ENCODE results near the gene ABHD12.

The ABHD12 gene

DNA sequence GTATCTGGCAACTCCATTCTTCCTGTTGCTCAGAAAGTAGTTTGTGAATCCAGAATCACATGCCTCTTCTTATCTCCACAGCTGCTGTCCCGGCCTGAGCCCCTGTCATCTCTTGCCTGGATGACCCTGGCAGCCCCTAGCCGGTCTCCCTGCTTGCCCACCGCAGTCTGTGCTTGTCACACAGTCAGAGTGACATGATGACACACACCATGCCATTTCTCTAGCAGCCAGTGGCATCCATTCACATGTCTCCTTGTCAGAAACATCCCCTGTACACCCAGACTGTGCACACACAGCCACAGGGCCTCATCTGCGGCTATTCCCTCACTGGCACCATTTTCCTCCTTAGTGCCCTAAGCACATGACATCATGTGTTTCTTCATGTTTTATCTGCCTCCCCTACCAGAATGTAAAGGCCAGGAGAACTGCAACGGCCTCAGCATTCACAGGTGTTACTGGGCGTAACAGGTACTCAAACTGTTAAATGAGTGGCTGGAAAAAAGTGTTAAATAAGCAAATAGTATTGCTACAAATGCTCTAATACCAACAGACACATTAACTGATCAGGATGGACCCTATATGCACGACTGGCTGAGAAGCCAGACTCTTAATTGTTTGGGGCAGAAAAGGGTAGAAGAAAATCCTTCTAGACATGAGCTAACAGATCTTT, 9.6 kb downstream of the ABHD12 start:
- no peak for DNase-seq (ENCODE audit: low spot score)

DNA sequence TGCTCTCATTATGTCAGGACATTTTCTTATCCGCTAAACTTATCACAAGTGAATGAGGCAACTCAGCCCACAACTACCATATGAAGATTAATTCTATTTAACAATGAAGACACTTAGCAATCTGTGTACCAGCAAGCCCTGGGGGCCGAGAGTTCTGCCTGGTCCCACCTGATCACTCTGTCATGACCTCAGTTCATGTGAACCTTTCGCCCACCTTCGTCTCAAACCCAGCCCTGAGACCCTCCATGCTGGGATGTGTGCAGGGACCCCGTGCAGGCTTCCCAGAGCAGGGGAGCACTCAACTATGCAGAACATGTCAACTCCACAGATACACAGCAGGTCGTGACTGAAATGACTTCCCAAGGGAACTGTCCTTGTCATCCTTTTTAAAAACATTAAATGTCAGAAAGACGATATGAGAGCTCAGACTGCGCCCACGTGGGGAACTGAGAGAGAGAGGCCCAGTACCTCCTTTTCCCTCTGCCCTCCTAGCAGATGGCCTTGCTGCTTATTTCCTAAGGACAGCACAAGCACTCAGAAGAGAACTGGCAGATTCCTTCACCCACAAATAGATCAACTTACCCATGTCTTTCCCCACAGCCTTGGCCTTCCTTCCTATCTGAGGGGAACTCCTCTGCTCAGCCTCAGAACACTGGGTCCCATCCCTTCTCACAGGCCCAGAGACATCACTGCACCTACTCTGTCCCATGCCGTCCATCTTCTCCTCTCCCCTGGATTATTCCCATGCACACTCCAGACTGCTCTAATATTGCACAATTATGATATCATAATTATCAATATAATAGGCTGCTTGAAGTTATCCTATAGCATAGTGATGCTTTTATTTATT, 11.5 kb downstream of the ABHD12 start:
- DNase-seq (ENCODE audit: low spot score), result no peak

DNA sequence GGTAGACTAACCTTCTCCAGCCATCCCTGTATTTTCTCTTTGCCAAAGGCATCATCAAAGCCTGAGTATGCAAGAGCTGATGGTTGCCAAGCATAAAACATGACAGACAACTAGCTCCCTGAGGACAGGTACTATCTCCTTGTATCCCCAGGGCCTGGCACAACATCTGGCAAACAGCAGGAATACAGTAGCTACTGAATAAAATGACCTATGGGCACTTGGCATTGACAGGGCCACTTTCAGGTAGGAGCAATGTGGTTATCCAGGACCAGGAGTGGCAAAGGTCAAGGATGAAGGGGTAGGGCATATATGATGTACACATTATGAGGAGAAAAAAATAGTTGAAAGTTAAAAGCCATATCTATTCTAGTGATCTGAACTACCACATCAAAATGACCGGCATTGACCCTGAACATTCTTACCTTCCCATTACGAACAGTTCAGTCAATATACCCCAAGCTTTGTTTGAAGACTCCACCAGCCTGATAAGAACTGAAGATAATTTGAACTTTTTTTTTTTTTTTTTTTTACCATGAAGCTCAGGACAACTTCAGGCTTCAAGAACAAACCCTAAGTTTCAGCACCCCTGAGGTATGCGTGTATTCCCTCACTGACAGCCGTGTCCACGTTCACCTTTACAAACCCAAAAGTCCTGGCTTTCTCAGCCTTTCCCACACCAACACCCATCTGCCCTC, 12.3 kb downstream of the ABHD12 start:
- DNase-seq (ENCODE audit: low spot score), result no peak

DNA sequence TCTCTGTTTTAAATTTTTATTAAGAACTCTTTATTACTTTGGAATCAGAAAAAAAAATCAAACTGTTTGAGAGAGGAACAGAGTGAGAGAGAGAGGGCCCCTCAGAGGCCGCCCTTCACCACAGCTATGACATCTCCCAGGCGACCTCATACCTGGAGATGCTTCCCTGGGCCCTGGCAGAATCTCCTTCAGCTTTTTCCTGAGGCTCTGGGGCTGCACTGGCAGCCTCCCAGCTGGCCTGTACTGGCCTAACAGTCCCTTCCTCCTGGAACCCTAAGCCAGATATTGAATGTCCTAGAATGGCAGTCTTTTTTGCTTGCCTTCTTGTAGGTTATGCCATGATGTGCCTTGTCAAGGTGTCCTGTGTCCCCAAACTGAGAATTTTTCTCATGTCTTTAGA, 13.7 kb downstream of the ABHD12 start:
- no peak for DNase-seq (ENCODE audit: low spot score)

DNA sequence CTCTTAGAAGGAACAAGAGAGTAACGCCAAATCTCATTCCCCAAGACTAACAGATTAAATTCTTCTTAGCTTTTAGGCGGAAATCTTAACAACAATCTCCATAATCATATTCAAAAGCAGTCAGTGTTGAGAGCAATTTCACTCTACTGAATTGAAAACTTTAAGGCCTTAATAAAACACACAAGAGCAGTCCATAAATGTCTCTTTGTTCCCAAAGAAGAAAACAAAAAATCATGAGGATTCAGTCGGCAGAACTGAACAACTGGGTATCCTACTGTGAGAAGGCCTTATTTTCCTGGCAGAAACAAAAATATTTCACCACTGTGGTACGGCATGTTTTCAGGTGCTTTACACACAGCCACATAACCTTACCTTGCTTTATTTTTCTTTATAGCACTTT, 14.4 kb downstream of the ABHD12 start:
- DNase-seq (ENCODE audit: low spot score), result no peak

DNA sequence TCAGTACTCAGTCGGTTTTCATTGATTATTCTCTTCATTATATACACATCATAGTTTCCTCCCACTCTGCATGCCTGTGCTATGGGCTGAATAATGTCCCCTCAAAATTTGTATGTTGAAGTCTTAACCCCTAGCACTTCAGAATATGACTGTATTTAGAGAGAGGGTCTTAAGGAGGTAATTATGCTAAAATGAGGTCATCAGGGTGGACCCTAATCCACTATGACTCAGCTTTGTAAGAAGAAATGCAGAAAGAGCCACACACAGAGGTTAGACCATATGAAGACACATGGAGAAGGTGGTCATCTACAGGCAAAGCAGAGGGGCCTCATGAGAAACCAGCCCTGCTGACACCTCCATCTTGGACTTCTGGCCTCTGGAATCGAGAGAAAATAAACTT, 15.8 kb downstream of the ABHD12 start:
- no peak for DNase-seq (ENCODE audit: low spot score)

DNA sequence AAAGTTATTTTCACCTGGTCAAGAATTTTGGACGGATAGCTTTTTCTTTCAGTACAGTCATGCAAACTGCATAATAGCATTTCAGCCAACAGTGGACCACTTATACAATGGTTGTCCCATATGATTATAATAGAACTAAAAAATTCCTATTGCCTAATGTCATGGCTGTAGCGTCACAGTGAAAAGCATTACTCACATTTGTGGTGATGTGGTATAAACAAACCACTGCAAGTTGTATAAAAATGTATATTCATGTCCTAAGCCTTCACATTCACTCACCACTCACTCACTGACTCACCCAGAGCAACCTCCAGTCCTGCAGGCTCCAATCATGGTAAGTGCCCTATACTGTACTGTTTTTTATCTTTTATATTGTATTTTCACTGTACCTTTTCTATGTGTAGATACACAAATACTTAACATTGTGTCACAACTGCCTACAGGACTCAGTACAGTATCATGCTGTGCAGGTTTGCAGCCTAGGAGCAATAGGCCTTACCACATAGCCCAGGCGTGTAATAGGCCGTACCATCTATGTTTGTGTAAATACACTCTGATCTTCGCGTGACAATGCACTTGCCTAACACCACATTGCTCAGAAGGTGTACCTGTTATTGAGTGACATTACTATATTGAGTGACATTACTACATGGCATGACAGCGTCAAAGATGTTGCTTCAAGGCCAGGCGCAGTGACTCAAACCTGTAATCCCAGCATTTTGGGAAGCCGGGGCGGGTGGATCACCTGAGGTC, 17.9 kb downstream of the ABHD12 start:
- DNase-seq (ENCODE audit: low spot score), result no peak

DNA sequence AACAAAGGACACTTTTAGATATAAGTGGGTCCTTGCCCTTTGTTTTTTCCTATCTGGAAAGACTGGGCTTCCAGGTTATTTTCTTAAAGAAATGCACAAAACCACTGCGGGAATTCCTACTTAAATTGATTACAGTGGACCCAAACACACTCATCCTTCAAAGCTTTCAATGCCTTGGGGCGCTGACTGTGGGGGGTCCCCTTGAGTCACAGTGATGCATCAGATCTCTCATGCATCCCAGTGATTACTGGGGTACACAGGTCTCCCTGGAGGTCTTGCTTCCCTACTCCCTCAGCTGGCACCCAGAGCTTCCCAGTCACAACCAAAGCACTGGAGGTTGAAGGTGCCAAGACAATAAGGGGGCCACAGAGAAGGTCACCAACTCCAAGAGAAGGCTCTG, 20.7 kb downstream of the ABHD12 start:
- DNase-seq (ENCODE audit: low spot score), result no peak

DNA sequence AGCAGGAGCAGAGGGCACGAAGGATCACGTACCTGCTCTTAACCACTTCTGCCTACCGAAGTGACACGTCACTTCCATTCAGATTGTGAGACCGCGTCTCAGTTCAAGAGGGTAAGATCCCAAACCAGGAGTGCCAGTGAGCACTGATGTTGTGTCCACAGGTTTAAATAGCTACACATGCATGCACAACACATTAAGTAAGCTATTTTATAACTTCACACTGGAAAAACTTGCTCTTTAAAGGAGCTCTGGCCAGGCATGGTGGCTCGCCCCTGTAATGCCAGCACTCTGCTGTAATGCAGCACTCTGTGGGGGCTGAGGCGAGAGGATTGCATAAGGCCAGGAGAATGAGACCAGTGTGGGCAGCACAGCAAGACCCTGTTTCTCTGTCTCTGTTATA, 21.1 kb downstream of the ABHD12 start:
- no peak for DNase-seq (ENCODE audit: low spot score)

DNA sequence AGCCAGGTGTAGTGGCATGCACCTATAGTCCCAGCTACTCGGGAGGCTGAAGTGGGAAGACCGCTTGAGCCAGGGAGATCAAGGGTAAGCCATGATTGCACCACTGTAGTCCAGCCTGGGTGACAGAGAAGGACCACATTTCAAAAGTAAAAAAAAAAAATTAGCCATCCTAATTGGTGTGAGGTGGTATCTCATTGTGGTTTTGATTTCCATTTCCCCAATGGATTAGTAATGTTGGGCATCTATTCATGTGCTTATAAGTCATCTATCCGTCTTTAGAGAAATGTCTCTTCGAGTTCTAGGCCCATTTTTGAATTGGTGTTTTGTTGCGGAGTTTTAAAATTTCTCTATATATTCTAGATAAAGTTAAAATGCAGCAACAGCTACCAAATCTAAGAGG, 21.7 kb downstream of the ABHD12 start:
- no peak for DNase-seq (ENCODE audit: low spot score)

DNA sequence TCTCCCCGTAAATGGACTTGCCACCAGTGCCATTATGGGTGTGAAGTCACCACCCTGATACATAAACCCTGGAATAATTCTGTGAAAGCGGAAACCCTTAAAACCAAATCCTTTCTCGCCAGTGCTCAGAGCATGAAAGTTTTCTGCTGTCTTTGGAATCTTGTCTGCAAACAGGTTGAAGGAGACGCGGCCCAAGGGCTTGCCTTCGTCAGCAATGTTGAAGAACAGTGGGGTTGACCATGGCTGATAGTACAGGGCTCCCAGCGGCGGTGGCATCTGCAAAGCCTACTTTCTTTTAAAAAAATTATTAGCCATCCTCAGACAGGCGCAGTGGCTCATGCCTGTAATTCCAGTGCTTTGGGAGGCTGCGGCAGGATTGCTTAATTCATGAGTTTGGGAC, 22.1 kb downstream of the ABHD12 start:
- no peak for DNase-seq (ENCODE audit: low spot score)

DNA sequence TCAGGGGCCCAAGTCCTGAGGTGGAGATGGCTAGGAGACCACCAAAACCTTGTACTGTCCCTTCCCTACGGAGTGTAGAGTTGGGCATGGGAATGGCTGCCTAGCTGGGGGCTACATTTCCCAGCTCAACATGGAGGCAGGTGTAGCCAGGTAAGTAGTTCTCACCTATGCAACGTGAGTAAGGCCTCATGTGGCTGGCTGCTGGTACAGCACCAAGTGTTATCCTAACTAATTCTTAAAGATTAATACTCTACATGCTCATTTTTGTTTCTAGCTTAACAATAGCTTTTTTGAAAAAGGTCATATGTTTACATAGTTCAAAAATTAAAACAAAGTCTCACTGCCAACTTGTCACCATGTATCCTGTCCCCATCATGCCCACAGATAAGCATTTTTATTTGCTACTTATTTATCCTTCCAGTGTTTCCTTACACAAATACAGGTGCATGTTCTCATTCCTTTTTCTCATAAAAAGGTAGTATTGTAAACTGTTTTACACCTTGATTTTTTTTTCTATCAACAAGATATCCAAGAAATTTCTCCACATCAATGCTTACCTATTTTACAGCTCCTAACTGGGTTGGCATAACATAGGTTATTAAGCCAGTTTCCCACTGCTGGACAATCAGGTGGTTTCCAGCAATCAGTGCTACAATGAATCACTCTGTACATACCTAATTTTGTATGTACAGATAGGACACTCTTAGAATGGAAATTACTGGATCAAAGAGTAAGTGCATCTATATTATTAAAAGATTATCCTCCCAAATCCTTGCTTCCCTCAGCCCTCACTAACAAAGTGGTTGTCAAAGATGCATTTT, 25.5 kb downstream of the ABHD12 start:
- DNase-seq (ENCODE audit: low spot score), result no peak

DNA sequence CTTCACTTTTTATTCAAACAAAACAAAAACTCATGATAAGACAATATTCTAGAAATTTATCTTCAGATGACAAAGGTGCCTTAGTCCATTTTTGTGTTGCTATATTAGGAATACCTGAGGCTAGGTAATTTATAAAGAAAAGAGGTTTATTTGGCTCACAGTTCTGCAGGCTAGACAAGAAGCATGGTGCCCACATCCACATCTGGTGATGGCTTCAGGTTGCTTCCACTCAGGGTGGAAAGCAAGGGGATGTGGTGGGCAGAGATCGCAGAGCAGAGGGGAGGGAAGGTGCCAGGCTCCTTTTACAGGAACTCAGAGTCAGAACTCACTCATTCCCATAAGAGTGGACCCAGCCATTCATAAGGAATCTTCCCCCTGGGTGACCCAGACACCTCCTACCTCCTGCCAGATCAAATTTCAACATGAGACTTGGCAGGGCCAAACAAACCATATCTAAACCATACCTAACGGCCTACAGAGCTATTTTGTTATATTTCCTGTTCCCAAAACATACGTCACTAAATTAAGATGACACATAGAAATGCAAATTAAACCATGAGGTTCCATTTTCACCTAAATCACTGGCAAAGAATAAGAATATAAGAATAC, 26.4 kb downstream of the ABHD12 start:
- DNase-seq (ENCODE audit: low spot score), result no peak

DNA sequence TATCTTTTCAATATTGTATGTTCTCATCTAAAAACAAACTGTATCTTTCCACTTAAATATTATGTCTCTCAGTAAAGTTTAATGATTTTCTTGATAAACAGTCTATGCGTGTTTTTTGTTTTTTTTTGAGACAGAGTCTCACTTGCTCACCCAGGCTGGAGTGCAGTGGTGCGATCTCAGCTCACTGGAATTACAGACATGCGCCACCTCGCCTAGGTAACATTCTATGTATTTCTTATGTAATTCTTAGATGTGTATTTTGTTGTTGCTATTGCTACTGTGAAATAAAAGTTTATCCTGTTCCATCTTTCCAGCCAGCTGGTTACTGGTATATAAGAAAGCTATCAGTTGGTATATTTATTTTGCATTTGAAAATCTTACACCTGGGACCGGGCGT, 29.4 kb downstream of the ABHD12 start:
- no peak for DNase-seq (ENCODE audit: low spot score)

DNA sequence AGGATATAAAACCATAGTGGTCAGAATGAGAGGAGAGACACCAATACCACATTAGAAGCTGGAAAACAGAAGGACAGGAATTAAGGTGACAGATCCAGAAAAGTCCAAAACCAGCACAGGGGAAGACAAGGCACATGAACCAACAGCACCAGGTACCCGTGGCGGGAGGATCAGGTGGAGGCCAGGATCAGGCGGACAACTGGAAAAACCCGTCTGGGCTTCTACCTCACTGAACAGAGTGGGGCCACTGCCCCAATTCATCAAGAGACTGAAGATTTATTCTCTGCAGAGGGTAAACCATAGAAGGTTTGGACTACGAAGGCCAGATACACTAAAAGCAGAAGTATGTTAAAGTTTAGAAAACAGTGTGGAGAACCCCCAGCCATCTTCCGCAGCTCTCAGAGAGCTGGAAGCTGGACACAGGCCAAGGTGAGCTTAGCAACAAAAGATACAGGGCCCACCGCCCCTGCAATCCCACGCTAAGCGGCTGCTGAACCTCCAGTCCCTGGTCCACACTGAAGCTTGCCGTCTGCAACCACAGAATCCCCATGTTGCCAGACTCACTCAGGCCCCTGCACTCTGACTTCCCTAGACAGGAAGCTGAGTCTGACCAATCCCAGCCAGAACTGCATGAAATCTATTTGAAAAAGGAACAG, 29.9 kb downstream of the ABHD12 start:
- DNase-seq (ENCODE audit: low spot score), result no peak

DNA sequence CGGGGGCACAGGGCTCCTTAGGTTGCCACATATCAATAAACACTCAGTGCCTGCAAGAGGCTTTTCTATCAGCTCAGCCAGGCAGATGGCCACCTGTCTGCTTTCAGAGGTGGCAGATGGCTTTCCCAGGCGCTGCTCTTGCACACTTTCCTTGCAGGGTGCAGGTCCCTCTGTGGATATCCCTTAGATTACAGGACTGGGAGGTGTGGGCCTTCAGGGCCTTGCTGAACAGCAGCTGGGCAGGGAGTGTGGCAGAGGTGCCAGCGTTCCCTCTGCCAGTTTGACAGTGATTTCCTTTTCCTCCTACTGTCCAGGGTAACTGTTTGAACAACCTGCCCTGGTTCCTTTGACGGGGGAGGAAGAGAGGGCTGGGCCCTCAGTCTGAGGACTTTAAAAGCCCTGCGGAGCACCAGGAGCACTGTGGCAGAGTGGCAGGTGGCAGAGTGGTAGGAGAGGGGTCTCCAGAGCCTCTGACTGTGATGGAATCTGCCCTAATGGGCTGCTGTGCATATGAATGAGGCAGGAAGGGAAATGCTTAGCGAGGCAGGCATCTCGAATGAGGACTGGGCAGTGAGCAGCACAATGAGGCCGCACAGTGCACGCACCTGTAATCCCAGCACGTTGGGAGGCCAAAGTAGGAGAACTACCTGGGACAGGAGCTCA, 34.2 kb downstream of the ABHD12 start:
- DNase-seq (ENCODE audit: low spot score), result no peak

DNA sequence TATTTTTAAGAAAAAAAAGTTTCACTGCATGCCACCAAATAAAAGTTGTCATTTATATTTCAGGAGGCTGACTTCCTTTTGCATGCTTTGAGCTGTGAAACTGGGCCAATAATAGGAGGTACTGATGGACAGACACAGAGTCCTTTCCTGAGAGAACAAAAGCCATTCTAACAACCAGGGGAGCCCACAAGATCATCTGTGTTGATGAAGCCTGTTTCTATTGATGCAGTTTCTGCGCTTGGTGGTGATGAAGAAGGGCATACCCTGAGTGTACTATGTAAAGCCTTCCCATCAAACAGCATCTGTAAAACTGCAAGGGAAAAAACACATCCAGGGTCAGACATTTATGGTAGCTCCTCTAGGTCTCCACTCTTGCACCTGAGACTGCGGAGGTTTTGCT, 34.8 kb downstream of the ABHD12 start:
- no peak for DNase-seq (ENCODE audit: low spot score)

DNA sequence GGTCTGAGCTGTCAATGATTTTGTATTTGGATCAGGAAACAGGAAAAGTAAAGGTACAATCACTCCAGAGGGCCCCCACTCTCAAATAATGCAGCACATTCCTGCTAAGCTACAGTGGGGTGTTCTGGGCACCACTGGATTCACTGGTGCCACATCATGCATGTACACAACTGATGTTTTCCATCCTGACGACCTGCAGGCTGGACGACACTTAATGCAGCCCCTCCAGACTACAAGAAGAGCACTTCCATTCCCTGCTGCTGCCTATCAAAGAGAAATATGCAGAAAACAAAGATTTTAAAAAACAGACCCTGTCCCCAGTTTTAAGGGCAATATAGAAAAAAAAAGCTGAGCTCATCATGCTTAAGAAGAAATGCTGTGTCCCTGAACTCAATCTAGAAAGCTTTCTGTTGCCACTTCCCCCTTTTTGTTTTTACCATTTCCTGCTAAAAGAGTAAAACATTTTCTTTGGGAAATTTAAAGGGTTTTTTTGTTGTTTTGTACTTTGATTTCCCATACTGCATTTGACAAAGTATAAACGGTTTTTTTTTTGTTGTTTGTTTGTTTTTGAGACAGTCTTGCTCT, 35.5 kb downstream of the ABHD12 start:
- DNase-seq (ENCODE audit: low spot score), result no peak

All from ecto neural progenitor cell (in vitro differentiated cells).